PC-9 (cell line): ENCODE results near the gene IDS.

Experiments used
- CTCF ChIP-seq: fragments of 200-600 bp; sonication (generic); conservative IDR thresholded peaks from 2 replicates; pipeline ENCODE4 v1.6.1; 2017; ENCODE audit warnings: mixed run types, antibody characterized with exemption, mild to moderate bottlenecking, moderate library complexity
- EZH2 ChIP-seq: fragments of 200-600 bp; sonication (generic); IDR thresholded peaks from 2 replicates; pipeline ENCODE4 v1.8.0; 2017; ENCODE audit warnings: antibody characterized with exemption, low read depth

- TF ChIP-seq CTCF (peak; percentile 70), EZH2 (no peak)
Measured at GRCh38 chrX:149504226-149504914, 736 bp downstream of the IDS start.
